ENCODE data around the gene PON3. TPM values are rescaled to one million over a fixed set of nuclear protein-coding genes. Genes with fewer than 3 reads are reported as not detected.
A peak's percentile ranks its signal among the peaks of the same experiment; 100 is the strongest.

The PON3 gene
- total RNA-seq, 1 experiment from 2014 or later, result not detected

GRCh38 chr7:95421847-95422444, 25.8 kb upstream of the PON3 start:
- peak overlapping the region in 1 of 3 experiments; percentile 6; a peak in 1 of 7 replicates for H3K27ac Mint-ChIP-seq
- Histone ChIP-seq H3K27ac (ENCODE audit: insufficient read length, low read depth, low read length) (no peak overlapping the region), H3K23me2 (ENCODE audit: insufficient read length, low read depth, low read length, poor library complexity, severe bottlenecking) (no peaks in the 10 kb centered on the region)

More at GRCh38 chr7:95421847-95422444, 25.8 kb upstream of the PON3 start:
- Histone ChIP-seq H4K20me1 (ENCODE audit: control insufficient read depth, insufficient read depth, insufficient read length) (no peaks in the 10 kb centered on the region), H3K27me3 (ENCODE audit: insufficient read depth, low read length) (no peaks in the 10 kb centered on the region; the same call in 1 of the 2 replicates), H2BK12ac (ENCODE audit: insufficient read length, low read depth, low read length) (no peak overlapping the region), H3K9me3 (ENCODE audit: control insufficient read depth, low read depth, low read length) (no peaks in the 10 kb centered on the region), H3K4me2 (ENCODE audit: insufficient read depth, insufficient read length, low read length) (no peak overlapping the region), H2AK5ac (ENCODE audit: insufficient read length, low read length) (no peak overlapping the region), H2BK5ac (ENCODE audit: insufficient read length, low read length) (no peak overlapping the region), H3K23ac (ENCODE audit: insufficient read length, low read depth, low read length) (no peak overlapping the region), H3K56ac (ENCODE audit: insufficient read length, low read depth, low read length) (no peak overlapping the region), H3K14ac (ENCODE audit: insufficient read depth, low read length) (no peak overlapping the region), H4K8ac (replicated peaks; ENCODE audit: insufficient read length, low read depth, low read length) (no peak overlapping the region), H2BK120ac (ENCODE audit: low read depth, low read length, poor library complexity, severe bottlenecking) (no peak overlapping the region), H3K9ac (ENCODE audit: extremely low read depth, insufficient read length, low read length) (no peak overlapping the region), H4K5ac (ENCODE audit: insufficient read length, low read depth, low read length) (no peak overlapping the region), H3K79me1 (ENCODE audit: insufficient read depth, low read depth, low read length, poor library complexity, severe bottlenecking) (no peaks in the 10 kb centered on the region), H3K4ac (ENCODE audit: low read depth, low read length) (no peak overlapping the region), H3T11ph (ENCODE audit: low read length) (no peak overlapping the region), H3K79me2 (ENCODE audit: insufficient read depth, low read length) (no peaks in the 10 kb centered on the region), H3K4me1 (ENCODE audit: insufficient read depth, low read length) (no peaks in the 10 kb centered on the region; the same call in 1 of the 2 replicates), H2BK15ac (ENCODE audit: low read depth, low read length) (no peak overlapping the region), H3K18ac (ENCODE audit: insufficient read length, low read depth, low read length) (no peak overlapping the region), H2AFZ (ENCODE audit: low read length) (no peak overlapping the region), H4K91ac (ENCODE audit: insufficient read length, low read depth, low read length) (no peak overlapping the region), H2BK20ac (ENCODE audit: low read depth, low read length, poor library complexity, severe bottlenecking) (no peak overlapping the region)
- Mint-ChIP-seq H3K9me3 (no peaks in the 10 kb centered on the region), H3K4me3 (no peak overlapping the region), H3K4me1 (peaks cover 16 to 19% of the 10 kb centered on the region in 2 experiments), H3K36me3 (ENCODE audit: insufficient read depth in 1 of 3, low read depth in 3 of 3) (peaks cover 6 to 15% (median 11%) of the 10 kb centered on the region in 3 experiments), H3K27me3 (ENCODE audit: low read depth) (no peaks in the 10 kb centered on the region)
- DNase-seq, result no peak
- no peak for TF ChIP-seq CTCF (conservative IDR thresholded peaks at IDR 0.05)
